Effector memory CD8-positive, alpha-beta T cell (primary cell): ENCODE data around the gene SPAG6.

Source experiments
- ATAC-seq: fragments of 150-1000 bp; cut with Tn5 transposase; replicated peaks from 2 replicates; pipeline ENCODE4 v1.10.0; 2021; ENCODE audit warnings: mild to moderate bottlenecking, moderate library complexity
- DNase-seq, 3 experiments: peaks; one replicate each; pipeline ENCODE4 v3.0.0; 2021
- H3K27ac Mint-ChIP-seq, 2 donors: one replicate each; pipeline ENCODE4 v1.8.0; 2022; ENCODE audit warnings: mild to moderate bottlenecking in 2 of 2, mixed read lengths in 2 of 2, moderate library complexity in 2 of 2
- H3K27me3 Mint-ChIP-seq, 2 donors: one replicate each; pipeline ENCODE4 v1.8.0; 2022; ENCODE audit warnings: mixed read lengths in 2 of 2
- H3K36me3 Mint-ChIP-seq: one replicate; pipeline ENCODE4 v1.8.0; 2022; ENCODE audit warnings: mild to moderate bottlenecking, moderate library complexity, mixed read lengths; ENCODE audit not compliant: insufficient read depth
- H3K4me1 Mint-ChIP-seq, 2 donors: one replicate each; pipeline ENCODE4 v1.8.0; 2022; ENCODE audit warnings: low read depth in 2 of 2, mixed read lengths in 2 of 2
- H3K4me3 Mint-ChIP-seq, 2 donors: one replicate each; pipeline ENCODE4 v1.8.0; 2022; ENCODE audit warnings: mild to moderate bottlenecking in 2 of 2, mixed read lengths in 2 of 2, moderate library complexity in 2 of 2
- H3K9me3 Mint-ChIP-seq, 2 donors: one replicate each; pipeline ENCODE4 v1.8.0; 2022; ENCODE audit warnings: mixed read lengths in 2 of 2

SPAG6 gene

GRCh38 chr10:22317771-22318565 is 27.3 kb upstream of the SPAG6 start:
- Mint-ChIP-seq H3K4me1 (peaks cover 18 to 22% of the 10 kb centered on the region in 2 donors), H3K4me3 (peak overlapping the region in 1 of 2 donors; percentile 98), H3K27me3 (no peaks in the 10 kb centered on the region), H3K36me3 (peaks cover 27% of the 10 kb centered on the region), H3K9me3 (no peaks in the 10 kb centered on the region), H3K27ac (peak overlapping the region in 1 of 2 donors; percentile 52)
- DNase-seq (no peak), ATAC-seq (no peak)

DNA sequence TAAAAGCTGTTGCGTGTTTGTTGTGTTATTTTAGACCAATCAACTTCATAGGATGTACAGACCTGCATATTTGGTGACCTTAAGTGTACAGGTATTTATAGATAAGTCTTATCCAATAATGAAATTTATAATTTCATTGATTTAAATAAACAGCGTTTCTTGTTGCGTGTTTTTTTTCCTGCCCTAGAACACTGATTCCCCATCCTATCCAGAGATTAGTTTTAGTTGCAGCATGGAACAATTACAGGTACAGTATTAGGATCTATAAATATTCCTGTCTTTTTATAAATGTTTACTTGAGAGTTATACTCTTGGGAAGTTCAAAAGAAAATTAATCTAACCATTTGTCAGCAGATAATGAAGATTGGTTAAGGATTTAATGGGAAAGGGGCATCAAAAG is 26.5 kb upstream of the SPAG6 start:
- DNase-seq (no peak), ATAC-seq (no peak)
- no peaks in the 10 kb centered on the region for H3K9me3 Mint-ChIP-seq
- peaks cover 27% of the 10 kb centered on the region for H3K36me3 Mint-ChIP-seq
- H3K4me3 Mint-ChIP-seq: peak overlapping the region in 1 of 2 donors; percentile 27
- H3K27ac Mint-ChIP-seq: no peak overlapping the region
- no peaks in the 10 kb centered on the region for H3K27me3 Mint-ChIP-seq
- peaks cover 23 to 30% of the 10 kb centered on the region in 2 donors for H3K4me1 Mint-ChIP-seq

DNA sequence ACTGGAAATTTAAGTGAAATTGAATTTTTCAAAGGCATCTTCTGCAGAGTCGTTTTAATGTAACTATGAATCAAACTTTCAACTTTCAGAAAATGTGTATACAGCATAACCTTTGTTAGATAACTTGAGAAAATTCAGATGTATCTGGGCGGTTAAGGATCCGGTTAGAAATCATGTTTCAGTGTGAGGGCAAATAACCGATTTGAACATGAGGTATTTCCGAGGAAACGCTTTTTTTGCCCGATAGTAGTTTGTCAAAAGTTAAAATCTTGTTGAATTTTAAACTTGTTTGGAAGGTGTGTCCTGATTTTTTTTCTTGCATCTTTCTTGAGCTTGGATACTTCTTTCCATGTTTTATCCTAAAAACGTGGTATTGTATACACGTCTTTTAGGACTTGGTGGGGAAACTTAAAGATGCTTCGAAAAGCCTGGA is 25.7 kb upstream of the SPAG6 start:
- Mint-ChIP-seq H3K36me3 (peaks cover 29% of the 10 kb centered on the region), H3K9me3 (no peaks in the 10 kb centered on the region), H3K27ac (peak overlapping the region; percentile 88 to 96), H3K4me1 (peaks cover 29 to 38% of the 10 kb centered on the region in 2 donors), H3K4me3 (peak overlapping the region; percentile 85 to 97), H3K27me3 (peaks cover 2 to 4% of the 10 kb centered on the region in 2 donors)
- DNase-seq (no peak), ATAC-seq (no peak)

DNA sequence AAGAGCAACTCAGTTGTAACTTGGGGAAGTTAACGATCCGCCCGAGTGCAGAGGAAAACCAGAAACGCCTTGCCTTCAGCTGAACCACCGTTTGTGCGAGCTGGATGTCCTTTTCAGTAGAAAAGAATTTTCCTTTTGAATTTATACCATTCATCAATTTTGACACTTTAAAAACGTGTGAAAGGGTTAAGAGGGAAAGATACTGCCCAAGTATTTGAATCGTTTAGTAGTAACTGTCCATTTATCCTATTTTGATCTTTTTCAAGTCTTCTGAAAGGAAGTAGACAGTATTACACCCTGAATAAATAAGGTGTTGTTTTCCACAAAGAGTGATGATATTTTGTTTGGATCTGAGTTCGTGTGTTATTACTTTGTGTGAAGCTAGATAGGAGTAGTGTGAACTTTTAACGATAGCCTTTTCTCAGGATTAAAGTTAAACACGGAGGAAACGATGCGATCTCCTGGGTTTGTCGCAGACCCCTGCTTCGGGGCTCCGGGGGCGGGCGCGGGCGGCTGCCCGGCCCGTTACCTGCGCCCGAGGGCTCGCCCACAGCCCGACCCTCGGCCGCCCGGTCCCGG is 25.2 kb upstream of the SPAG6 start:
- H3K36me3 Mint-ChIP-seq: peaks cover 34% of the 10 kb centered on the region
- H3K27me3 Mint-ChIP-seq: peaks cover 7 to 8% of the 10 kb centered on the region in 2 donors
- H3K4me3 Mint-ChIP-seq: peak overlapping the region; percentile 85 to 97
- H3K9me3 Mint-ChIP-seq: no peaks in the 10 kb centered on the region
- H3K27ac Mint-ChIP-seq: peak overlapping the region; percentile 88 to 96
- H3K4me1 Mint-ChIP-seq: peaks cover 34 to 43% of the 10 kb centered on the region in 2 donors
- ATAC-seq (no peak), DNase-seq (no peak)

DNA sequence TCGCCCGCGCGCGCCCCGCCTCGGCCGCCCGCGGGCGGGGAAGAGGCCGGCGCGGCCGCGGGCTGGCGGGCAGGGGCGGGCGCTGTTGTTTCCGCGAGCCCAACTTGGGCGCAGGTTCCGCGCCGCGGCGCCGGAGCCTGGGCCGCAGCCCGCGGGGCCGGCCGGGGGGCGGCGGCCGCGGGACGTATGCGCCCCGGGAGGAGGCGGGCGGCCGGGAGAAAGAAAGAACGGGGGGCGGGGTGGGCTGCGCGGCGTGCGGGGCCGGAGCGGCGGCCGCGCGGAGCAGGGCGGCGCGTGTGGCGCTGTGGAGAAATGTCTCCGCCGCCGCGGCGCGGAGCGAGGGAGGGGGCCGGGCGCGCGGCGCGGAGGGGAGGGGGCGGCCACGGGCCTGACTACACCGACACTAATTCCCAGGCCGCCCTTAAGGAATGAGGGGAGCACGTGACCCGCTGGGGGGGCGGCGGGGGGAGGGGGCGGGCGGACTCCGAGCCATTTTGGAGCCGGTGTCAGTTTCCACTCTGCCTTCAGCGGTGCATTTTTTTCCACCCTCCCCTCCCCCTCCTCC is 24.6 kb upstream of the SPAG6 start, which contains the start of gene BMI1:
TSS of gene BMI1 (plus strand) at position 509 of the 565 bp plus-strand sequence. CDS start 5,351 bp downstream, outside the sequence.
- peak; percentile 28 for ATAC-seq
- DNase-seq: peak in 2 of 3 experiments; percentile 32 to 45
- Mint-ChIP-seq H3K27ac (peak within 1 kb of the TSS; percentile 88 to 96), H3K27me3 (peaks cover 8% of the 10 kb centered on the region in 2 donors), H3K4me1 (peaks cover 32 to 42% of the 10 kb centered on the region in 2 donors), H3K4me3 (peak within 1 kb of the TSS; percentile 88 to 97), H3K9me3 (no peaks in the 10 kb centered on the region), H3K36me3 (peaks cover 34% of the 10 kb centered on the region)

- Mint-ChIP-seq H3K4me3 (peak overlapping the region; percentile 88 to 90), H3K9me3 (no peaks in the 10 kb centered on the region), H3K27me3 (peaks cover 8% of the 10 kb centered on the region in 2 donors), H3K36me3 (peaks cover 36% of the 10 kb centered on the region), H3K4me1 (peaks cover 35 to 45% of the 10 kb centered on the region in 2 donors), H3K27ac (peak overlapping the region; percentile 86 to 89)
- peak; percentile 36 for ATAC-seq
- DNase-seq: peak; percentile 53 to 59 (median 54)
Observed at GRCh38 chr10:22321156-22321923, 24.0 kb upstream of the SPAG6 start.

GRCh38 chr10:22321924-22322640 is 23.2 kb upstream of the SPAG6 start:
- peaks cover 31% of the 10 kb centered on the region for H3K36me3 Mint-ChIP-seq
- H3K27me3 Mint-ChIP-seq: peaks cover 8% of the 10 kb centered on the region in 2 donors
- H3K4me3 Mint-ChIP-seq: peak overlapping the region; percentile 88 to 90
- DNase-seq (no peak), ATAC-seq (no peak)
- peaks cover 32 to 45% of the 10 kb centered on the region in 2 donors for H3K4me1 Mint-ChIP-seq
- peak overlapping the region; percentile 86 to 89 for H3K27ac Mint-ChIP-seq
- H3K9me3 Mint-ChIP-seq: no peaks in the 10 kb centered on the region

DNA sequence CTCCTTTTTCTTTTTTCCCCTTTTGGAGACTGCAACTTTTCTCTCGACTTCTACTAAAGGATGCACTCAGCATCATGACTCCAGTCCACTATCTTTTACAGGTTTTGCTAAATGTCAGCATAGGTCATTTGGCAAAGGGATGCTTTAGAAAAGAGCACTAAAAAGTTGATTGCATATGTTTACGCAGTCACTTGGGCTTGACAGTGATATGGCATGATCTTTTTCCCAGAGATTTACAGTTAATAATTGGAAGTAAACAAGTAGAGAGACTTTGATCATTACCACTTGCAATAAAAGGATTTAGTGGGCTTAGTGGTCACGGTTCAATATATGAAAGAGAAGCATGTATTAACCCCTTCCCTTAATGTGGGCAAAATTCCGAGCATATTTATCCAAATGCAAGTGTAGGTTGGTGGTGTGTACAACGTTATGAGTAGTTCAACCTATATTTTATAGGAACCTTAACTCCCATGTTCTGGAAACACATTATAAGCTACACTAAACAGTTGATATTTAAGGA is 22.6 kb upstream of the SPAG6 start:
- peaks cover 8% of the 10 kb centered on the region in 2 donors for H3K27me3 Mint-ChIP-seq
- H3K4me3 Mint-ChIP-seq: peak overlapping the region; percentile 88 to 90
- H3K4me1 Mint-ChIP-seq: peaks cover 34 to 43% of the 10 kb centered on the region in 2 donors
- ATAC-seq (no peak), DNase-seq (no peak)
- H3K9me3 Mint-ChIP-seq: no peaks in the 10 kb centered on the region
- peak overlapping the region; percentile 86 to 89 for H3K27ac Mint-ChIP-seq
- peaks cover 33% of the 10 kb centered on the region for H3K36me3 Mint-ChIP-seq

DNA sequence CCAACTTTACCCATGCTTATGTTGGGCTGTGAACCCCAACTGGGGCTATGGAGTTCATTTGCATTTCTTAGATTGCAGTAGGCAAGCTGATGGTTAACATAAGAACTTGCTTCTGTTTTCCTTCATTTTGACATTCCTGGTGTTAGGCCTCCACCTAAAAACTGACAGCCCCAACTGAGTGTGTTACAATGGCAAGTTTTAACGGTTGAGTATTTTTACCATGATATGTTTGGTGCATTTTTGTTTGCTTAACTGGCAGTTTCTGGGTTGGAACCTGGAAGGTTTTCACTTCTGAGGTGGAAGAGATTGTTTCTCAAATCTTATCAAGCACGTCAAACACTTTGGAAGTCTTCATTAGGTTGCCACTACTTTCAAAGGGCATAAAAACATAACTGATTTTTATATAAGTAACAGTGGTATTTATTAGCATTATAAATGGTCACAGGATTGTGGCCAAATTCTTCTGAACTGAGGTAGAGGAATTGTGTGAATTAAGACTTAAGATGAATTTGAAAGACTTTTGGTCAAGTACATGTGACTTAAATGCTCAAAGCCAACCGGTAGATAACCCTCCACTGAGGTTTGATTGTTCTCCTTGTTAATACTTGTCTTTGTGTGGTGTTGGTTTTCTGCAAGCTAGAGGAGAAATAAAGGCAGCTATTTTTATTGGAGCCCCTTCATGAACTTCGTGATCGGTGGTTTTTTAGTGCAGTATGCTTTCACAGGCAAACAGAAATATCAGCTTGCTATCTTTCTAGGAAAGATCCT is 21.6 kb upstream of the SPAG6 start:
- no peak overlapping the region for H3K27ac Mint-ChIP-seq
- ATAC-seq (no peak), DNase-seq (no peak)
- H3K4me3 Mint-ChIP-seq: peak overlapping the region; percentile 88 to 90
- peaks cover 34 to 43% of the 10 kb centered on the region in 2 donors for H3K4me1 Mint-ChIP-seq
- no peaks in the 10 kb centered on the region for H3K9me3 Mint-ChIP-seq
- H3K27me3 Mint-ChIP-seq: peaks cover 8% of the 10 kb centered on the region in 2 donors
- peaks cover 37% of the 10 kb centered on the region for H3K36me3 Mint-ChIP-seq

- Mint-ChIP-seq H3K27me3 (peaks cover 8% of the 10 kb centered on the region in 2 donors), H3K36me3 (peaks cover 42% of the 10 kb centered on the region), H3K4me1 (peaks cover 34 to 43% of the 10 kb centered on the region in 2 donors), H3K9me3 (no peaks in the 10 kb centered on the region), H3K4me3 (peak overlapping the region; percentile 88 to 90), H3K27ac (peak overlapping the region; percentile 79)
- no peak for ATAC-seq
- DNase-seq: no peak
Observed at GRCh38 chr10:22324413-22324812, 20.9 kb upstream of the SPAG6 start.

- ATAC-seq (no peak), DNase-seq (no peak)
- Mint-ChIP-seq H3K4me3 (peak overlapping the region; percentile 88 to 90), H3K9me3 (no peaks in the 10 kb centered on the region), H3K36me3 (peaks cover 46% of the 10 kb centered on the region), H3K27me3 (peaks cover 8% of the 10 kb centered on the region in 2 donors), H3K4me1 (peaks cover 34 to 43% of the 10 kb centered on the region in 2 donors), H3K27ac (peak overlapping the region; percentile 79)
Observed at GRCh38 chr10:22324893-22325271, 20.4 kb upstream of the SPAG6 start.
